NK-92 (cell line): ENCODE data around the gene HYI.
"Not testable (repeated sequence)": the region's sequence is repeated elsewhere in the genome, so short reads cannot be mapped to it uniquely, and the experiment has no call there.

Source experiments
- DNase-seq: peaks from one replicate; lab custom pipeline; 2025; ENCODE audit not compliant: unreplicated experiment; lab: John Stamatoyannopoulos, UW

Gene HYI

GRCh38 chr1:43430831-43431230, 22.9 kb downstream of the HYI start:
- DNase-seq: no peak

- DNase-seq: no peak
These were observed 25.8 kb downstream of the HYI start for GRCh38 chr1:43427941-43428340.

GRCh38 chr1:43427524-43427923, 26.2 kb downstream of the HYI start:
- no peak for DNase-seq

- DNase-seq: no peak
These were observed 27.5 kb downstream of the HYI start for GRCh38 chr1:43426221-43426620.

- no peak for DNase-seq
These were observed 28.7 kb downstream of the HYI start for GRCh38 chr1:43425045-43425444.

- DNase-seq: no peak
These were observed 29.8 kb downstream of the HYI start for GRCh38 chr1:43423672-43424550.

GRCh38 chr1:43422995-43423671, 30.6 kb downstream of the HYI start:
- DNase-seq: no peak

- DNase-seq: no peak
These were observed 31.6 kb downstream of the HYI start for GRCh38 chr1:43421976-43422750.

GRCh38 chr1:43421396-43421795, 32.3 kb downstream of the HYI start:
- DNase-seq: no peak

GRCh38 chr1:43420874-43421273, 32.9 kb downstream of the HYI start:
- DNase-seq: no peak

- DNase-seq: no peak
These were observed 33.9 kb downstream of the HYI start for GRCh38 chr1:43419627-43420425.

- DNase-seq: no peak
These were observed 34.9 kb downstream of the HYI start for GRCh38 chr1:43418858-43419257.

- DNase-seq: no peak
These were observed 37.8 kb downstream of the HYI start for GRCh38 chr1:43415901-43416300.

- no peak for DNase-seq
These were observed 39.0 kb downstream of the HYI start for GRCh38 chr1:43414634-43415223.

GRCh38 chr1:43413426-43413825, 40.3 kb downstream of the HYI start:
- not testable (repeated sequence) for DNase-seq

- DNase-seq: no peak
These were observed 43.2 kb downstream of the HYI start for GRCh38 chr1:43410571-43410970.

- no peak for DNase-seq
These were observed 47.9 kb downstream of the HYI start for GRCh38 chr1:43405876-43406234.

- no peak for DNase-seq
These were observed 48.4 kb downstream of the HYI start for GRCh38 chr1:43405219-43405875.

- DNase-seq: no peak
These were observed 49.4 kb downstream of the HYI start for GRCh38 chr1:43404353-43404752.
